HG03432 (cell line): ENCODE data around the gene HNRNPA1.

Experiments used
- ATAC-seq: cut with Tn5 transposase; IDR thresholded peaks from one replicate; pipeline ENCODE4 v1.9.1; 2021; ENCODE audit warnings: mild to moderate bottlenecking, moderate library complexity; ENCODE audit not compliant: unreplicated experiment

HNRNPA1 gene

GRCh38 chr12:54331461-54331860, 50.9 kb downstream of the HNRNPA1 start:
- ATAC-seq, result no peak

GRCh38 chr12:54333420-54334034, 53.0 kb downstream of the HNRNPA1 start:
- ATAC-seq, result no peak
